Stimulated activated naive CD4-positive, alpha-beta T cell treated with Interleukin-2 at 50 U/mL for 16 hours (primary cell): ENCODE measurements around the gene DEF6.
"Not testable (repeated sequence)": the region's sequence is repeated elsewhere in the genome, so short reads cannot be mapped to it uniquely, and the experiment has no call there.

Experiments used
- DNase-seq: peaks from one replicate; lab custom pipeline; 2025; lab: John Stamatoyannopoulos, UW

Gene DEF6

DNA sequence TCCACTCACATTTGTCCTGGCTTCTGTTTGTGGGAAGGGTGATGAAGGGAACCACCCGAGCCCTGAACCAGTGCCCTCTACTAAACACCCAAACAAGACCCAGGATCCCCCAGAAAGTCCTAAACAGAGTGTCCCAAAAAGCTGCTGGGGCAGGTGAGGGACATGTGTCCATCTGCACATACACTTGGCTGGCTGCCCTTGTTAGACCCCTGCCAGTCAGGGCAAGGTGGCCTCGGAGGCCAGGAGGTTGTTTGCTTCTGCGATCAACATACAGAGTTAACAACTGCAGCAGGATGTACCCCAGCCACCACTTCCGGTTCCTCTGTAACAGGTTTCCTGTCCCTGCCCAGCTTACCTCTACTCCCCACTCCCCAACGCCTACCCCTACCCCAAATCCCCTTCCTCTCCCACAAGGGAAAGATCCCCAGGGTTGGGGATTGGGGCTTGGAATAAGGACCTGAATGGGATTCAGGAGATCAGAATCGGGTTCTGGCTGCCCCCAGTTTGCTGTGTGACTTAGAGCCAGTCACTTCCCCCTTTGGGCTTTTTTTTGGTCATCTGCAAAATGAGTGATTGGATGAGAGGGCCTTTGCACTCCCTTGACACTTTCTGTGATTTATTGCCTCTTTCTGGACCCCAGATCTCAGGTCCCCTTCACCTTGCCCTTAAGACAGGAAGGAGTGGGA, 13.9 kb downstream of the DEF6 start:
- DNase-seq = peak; percentile 28

GRCh38 chr6:35312076-35312800, 14.6 kb downstream of the DEF6 start:
- no peak for DNase-seq

DNA sequence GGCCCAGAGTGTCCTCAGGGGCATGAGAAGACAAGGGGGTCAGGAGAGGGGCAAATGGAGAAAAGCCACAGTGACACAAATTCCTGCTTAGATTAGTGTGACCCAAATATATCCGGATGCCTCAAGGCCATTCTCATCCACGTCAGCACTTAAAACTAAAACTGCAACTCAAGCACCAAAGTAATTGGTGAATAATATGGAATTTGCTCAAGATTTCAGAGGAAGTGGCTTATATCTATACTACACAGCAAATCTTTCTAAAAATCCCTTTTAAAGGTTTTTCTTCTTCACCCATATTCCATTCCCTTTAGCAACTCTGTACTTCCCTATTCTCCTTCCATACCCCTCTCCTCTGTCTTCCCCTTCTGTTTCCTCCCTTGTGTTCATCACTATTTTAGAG, 15.2 kb downstream of the DEF6 start:
- DNase-seq = no peak

DNA sequence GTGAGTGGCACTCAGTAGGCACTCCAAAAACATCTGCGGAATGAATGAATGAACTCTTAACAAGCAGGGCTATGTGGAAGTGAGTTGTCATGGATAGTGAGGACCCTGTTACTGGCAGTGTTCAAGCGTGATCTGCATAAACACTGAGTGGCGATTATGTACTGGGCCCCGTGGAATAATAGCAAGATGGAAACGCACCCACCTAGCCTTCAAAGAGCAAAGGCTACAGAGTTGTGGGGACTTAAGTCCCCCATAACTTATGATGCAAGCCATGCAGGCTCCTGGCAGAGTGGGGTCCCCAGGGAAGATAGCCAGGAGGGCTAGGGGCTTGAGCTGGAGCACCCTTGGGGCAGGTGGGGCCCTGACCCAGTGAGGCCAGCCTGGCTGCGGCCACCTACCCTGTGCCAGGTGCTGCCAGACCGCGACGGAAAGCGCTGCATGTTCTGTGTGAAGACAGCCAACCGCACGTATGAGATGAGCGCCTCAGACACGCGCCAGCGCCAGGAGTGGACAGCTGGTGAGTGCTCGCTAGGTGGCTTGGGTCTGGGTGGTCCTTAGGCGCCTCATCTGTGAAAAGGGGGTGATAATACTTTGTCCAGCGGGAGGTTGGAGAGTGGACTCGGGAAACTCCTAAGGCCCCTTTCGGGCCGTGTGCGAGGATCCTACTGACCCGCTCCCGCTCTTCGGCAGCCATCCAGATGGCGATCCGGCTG, 20.0 kb downstream of the DEF6 start:
- DNase-seq = no peak

DNA sequence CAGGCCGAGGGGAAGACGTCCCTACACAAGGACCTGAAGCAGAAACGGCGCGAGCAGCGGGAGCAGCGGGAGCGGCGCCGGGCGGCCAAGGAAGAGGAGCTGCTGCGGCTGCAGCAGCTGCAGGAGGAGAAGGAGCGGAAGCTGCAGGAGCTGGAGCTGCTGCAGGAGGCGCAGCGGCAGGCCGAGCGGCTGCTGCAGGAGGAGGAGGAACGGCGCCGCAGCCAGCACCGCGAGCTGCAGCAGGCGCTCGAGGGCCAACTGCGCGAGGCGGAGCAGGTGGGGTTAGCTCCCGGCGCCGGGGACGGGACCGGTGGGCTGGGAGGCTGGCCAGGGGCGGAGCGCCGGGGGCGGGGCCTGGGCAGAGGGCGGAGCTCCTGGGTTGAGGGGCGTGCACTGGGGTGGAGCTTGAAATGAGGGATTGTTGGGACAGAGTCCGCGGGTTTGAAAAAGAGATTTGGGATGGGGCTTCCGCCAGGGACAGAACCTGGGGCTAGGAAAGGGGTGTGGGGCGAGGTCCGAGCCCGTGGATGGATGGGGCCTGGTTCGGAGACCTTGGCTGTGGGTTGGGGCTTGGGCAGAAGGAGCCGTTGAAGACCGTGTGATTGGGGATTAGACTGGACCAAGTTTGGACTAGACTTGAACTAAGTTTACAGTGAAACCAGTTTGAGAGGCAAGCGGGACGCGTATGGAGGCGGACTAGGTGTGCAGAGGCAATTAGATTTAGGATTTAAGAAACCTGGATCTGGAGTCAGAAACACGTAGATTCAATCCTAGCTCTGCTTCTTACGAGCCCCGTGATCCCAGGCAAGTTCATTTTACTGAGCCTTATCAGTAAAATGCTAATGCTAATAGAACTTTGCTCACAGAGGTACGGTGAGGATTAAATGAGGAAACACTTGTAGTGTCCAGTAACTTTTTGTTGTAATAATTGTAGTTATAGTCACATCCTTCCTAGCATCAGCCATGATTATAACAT, 20.9 kb downstream of the DEF6 start:
- DNase-seq = no peak

GRCh38 chr6:35319346-35320030, 21.9 kb downstream of the DEF6 start:
- no peak for DNase-seq

- no peak for DNase-seq
Observed at GRCh38 chr6:35320031-35320410, 22.4 kb downstream of the DEF6 start.

DNA sequence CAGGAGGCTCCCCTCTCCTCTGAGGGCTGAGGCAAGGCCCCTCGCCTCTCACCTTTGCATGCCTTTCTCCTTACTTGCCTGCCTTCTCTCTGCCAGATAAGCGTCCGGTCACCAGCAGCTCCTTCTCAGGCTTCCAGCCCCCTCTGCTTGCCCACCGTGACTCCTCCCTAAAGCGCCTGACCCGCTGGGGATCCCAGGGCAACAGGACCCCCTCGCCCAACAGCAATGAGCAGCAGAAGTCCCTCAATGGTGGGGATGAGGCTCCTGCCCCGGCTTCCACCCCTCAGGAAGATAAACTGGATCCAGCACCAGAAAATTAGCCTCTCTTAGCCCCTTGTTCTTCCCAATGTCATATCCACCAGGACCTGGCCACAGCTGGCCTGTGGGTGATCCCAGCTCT, 23.5 kb downstream of the DEF6 start:
- no peak for DNase-seq

DNA sequence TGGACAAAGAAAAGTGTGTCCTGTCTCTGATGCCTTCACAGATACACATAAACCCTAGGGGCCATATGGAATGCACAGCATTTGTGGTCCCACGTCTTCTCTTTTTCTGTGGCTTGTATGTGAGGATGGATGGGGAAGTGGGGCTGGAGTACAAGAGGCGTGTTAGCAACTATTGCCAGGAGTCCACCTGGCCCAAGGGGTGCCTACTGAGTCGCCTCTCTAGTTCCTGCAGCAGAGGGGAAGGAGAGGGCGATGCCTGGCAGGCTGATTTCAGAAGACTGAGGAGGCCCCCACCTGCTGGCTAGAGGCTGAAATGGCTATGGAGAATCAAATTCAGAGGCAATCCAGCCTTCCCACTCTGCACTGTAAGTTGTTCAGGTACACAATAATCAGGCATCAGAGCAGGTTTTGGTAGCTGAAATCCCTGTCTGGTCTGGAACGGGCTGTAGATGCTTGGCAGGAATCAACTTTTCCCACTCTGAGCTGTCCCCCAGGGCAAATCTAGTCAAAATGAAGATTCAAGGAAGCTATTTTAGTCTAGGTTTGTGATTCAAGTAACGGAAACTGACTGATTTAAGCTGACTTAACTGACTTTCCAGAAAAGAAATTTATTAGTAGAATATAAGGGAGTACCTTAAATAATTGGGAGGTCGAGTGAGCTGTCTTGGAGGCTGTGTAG, 29.9 kb downstream of the DEF6 start:
- DNase-seq = peak; percentile 68

- no peak for DNase-seq
Observed at GRCh38 chr6:35328108-35328723, 30.6 kb downstream of the DEF6 start.

DNA sequence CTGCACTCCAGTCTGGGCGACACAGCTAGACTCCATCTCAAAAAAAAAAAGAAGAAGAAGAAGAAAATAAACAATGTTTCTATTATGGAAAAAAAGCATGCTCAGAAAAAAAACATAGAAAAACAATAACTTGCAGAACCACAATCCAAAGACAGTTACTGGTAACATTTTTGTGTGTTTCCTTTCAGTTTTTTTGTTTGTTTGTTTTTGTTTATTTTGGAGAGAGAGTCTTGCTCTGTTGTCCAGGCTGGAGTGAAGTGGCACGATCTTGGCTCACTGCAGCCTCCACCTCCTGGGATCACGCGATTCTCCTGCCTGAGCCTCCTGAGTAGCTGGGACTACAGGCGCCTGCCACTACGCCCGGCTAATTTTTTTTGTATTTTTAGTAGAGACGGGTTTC, 31.3 kb downstream of the DEF6 start:
- DNase-seq = not testable (repeated sequence)

DNA sequence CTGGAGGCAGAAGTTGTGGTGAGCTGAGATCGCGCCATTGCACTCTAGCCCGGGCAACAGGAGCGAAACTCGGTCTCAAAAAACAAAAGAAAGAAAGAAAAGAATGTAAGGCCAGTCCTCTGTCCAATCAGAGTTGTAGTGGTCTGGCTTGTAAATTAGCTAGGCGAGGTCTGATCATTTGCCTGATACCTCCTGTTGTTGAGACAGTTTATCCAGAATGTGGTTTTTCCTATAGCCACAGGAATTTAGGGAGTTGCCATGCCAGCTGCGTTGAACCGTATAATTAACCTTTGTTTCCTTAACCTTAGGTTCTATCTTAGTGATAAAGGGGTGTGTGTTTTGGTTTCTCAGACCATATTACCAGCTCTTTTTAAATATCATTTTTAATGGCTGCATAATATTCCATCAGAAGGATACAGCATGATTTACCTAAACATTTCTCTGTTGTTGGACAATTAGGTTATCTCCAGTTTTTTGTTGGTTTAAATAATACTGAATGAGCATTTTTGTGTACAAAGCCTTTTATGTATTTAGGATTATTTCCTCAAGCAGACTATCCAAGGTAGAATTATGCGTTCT, 33.0 kb downstream of the DEF6 start:
- no peak for DNase-seq

DNA sequence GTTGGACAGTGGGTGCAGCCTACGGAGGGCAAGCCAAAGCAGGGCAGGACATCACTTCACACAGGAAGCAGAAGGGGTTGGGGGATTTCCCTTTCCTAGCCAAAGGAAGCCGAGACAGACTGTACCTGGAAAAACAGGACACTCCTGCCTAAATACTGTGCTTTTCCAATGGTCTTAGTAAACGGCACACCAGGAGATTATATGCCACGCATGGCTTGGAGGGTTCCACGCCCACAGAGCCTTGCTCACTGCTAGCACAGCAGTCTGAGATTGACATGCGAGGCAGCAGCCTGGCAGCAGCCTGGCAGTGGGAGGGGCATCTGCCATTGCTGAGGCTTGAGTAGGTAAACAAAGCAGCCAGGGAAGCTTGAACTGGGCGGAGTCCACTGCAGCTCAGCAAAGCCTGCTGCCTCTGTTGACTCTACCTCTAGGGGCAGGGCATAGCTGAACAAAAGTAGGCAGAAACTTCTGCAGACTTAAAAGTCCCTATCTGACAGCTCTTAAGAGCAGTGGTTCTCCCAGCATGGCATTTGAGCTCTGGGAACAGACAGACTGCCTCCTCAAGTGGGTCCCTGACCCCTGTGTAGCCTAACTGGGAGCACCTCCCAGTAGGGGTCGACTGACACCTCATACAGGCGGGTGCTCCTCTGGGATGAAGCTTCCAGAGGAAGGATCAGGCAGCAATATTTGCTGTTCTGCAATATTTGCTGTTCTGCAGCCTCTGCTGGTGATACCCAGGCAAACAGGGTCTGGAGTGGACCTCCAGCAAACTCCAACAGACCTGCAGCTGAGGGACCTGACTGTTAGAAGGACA, 34.7 kb downstream of the DEF6 start:
- DNase-seq = peak; percentile 66

GRCh38 chr6:35341557-35341956, 43.9 kb downstream of the DEF6 start:
- no peak for DNase-seq

DNA sequence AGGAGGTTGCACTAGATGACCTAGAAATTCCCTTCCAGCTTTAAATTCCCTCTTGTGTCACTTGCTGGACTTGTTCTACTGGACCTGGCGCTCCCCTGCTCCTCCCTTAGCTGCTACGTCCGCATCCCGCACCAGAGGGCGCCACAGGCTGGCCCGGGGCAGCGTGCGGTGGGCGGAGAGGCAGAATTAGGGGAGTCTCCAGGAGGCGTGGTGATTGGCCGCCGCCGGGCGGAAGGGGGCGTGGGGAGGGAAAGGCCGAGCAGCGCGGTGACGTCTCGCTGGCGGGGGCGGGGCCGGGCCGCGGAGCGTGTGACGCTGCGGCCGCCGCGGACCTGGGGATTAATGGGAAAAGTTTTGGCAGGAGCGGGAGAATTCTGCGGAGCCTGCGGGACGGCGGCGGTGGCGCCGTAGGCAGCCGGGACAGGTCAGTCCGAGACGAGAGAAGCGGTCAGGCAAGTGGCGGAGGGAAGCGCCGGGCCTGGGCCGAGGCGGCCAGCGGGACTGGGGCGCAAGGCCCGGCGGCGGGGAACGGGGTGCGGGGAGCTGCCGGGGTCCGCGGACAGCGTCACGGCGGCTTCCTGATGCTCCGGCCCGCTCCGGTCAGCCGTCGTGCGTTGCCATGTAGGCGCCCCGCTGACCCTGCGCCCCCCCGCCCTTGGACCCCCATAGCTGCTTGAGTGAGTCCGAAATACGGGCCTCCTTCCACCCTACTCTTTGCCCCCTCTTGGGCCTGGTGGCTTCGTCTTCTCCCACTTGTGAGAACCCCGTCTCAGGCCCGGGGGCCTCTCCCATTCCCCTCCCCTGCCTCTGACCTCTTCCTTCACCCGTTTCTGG, 44.9 kb downstream of the DEF6 start, which contains the start of gene PPARD:
PPARD (plus strand) TSS at position 301 of the 834 bp plus-strand sequence. CDS start 68,530 bp downstream, outside the sequence.
- DNase-seq = peak; percentile 96

DNA sequence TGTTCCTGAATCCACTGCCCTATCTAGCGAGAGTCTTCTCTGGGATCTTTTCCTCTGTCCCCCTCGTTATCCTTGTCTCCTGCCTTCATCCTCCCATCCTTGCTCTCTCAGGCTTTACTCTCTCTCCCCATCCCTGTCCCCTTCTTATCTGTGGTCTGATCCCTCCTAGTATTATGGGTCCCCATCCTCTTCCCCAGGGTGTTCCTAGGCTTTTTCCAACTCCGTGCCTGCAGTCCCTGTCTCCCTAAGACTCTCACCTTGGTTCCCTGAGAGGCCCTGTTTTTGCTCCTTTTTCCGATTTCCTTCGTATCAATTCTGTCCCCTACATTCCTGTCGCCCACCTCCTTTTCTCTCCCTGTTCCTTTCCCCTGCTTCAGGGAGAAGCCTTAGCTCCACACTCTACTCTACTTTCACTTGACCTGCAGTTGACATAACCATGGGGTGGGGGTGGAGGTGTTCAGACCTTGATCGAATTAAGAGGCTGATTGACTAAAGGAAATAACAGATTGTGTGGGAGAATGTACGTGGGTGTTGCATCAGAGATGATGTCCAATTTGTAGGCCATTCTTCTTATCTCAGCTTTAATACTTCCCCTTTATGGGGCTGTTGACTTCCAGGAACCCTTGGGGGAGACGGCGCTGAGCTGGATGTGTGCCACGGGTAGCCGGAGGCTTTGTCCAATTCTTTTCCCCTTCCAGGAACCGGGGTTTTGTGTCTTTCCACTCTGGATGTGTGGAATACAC, 45.6 kb downstream of the DEF6 start:
- DNase-seq = no peak

DNA sequence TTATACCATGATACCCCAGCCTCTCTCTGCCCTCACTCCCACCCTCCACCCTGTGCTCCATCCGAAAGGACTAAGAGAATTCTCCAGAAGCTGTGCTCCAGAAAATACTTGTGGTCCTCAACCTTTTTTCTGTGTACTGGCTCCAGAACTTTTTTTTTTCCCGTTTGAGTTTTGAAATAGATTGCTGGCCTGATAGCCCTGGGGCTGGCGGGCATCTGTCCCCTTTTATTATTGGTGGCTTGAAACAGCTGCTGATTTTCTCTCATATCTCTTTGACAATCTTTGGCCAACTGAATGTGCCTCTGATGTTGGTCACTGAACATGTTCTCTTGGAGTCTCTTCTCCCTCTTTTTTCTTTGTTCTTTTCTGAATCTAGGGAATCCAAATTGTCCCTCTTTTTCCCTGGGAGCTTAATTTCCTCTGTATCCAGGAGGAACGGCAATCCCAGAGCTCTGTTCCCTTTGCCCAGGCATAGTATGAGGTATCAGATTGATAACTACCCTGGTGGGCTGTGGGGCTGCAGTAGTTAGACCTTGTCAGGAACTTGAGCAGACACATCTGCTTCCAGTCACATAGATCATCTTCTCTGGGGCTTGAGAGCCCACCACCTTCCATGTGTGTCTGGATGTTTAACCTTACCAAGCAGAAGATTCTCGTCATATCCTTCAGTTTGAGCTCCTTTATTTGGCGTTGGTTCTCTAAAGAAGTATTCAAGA, 46.4 kb downstream of the DEF6 start:
- DNase-seq = no peak
